SK-N-SH (cell line): ENCODE measurements around the gene ERN1. TPM values are rescaled to one million over a fixed set of nuclear protein-coding genes. Genes with fewer than 3 reads are reported as not detected.

Source experiments
- CTCF ChIA-PET: fragments of 300-600, 350-600 bp; formaldehyde crosslinking; extraction: SDS; loops from one replicate; lab custom pipeline; 2021; lab: Yijun Ruan, JAX
- POLR2A ChIA-PET: fragments of 350-600 bp; sonication (Branson Sonifier 250); formaldehyde crosslinking; extraction: SDS; loops from one replicate; lab custom pipeline; 2020; ENCODE audit warnings: antibody characterized with exemption, inconsistent platforms; lab: Yijun Ruan, JAX
- DNase-seq: peaks from one replicate; pipeline ENCODE4 v3.0.0; 2012
- H2AFZ ChIP-seq: fragments of 200-600 bp; sonication (generic); 2 replicates; pipeline ENCODE4 v1.8.1; 2016; ENCODE audit warnings: antibody characterized with exemption, mild to moderate bottlenecking, low read depth
- H3F3A ChIP-seq: fragments of 200-600 bp; sonication (generic); replicated peaks from 2 replicates; pipeline ENCODE3; 2016; ENCODE audit warnings: antibody characterized with exemption, mild to moderate bottlenecking; ENCODE audit not compliant: insufficient read depth
- H3K27ac ChIP-seq, 2 experiments: fragments of 200-500 bp in 1 of 2; fragments of 200-600 bp in 1 of 2; sonication (Bioruptor generic) in 1 of 2; sonication (generic), shearing (Covaris generic) in 1 of 2; 2 replicates each; pipeline versions ENCODE4 v1.5.1 to v1.6.1; 2014 to 2016; ENCODE audit warnings: low read depth in 2 of 2, inconsistent platforms in 1 of 2, low read length in 1 of 2, mild to moderate bottlenecking in 1 of 2, mixed read lengths in 1 of 2
- H3K27me3 ChIP-seq: fragments of 200-600 bp; sonication (generic), shearing (Covaris generic); 2 replicates; pipeline ENCODE4 v1.6.1; 2016; ENCODE audit warnings: mixed run types; ENCODE audit not compliant: insufficient read depth
- H3K36me3 ChIP-seq, 2 experiments: fragments of 200-500 bp in 1 of 2; fragments of 200-600 bp in 1 of 2; sonication (Bioruptor generic) in 1 of 2; sonication (generic) in 1 of 2; replicated peaks in 1 of 2; 2 replicates each; pipeline versions ENCODE3 to v1.5.1; 2014 to 2016; ENCODE audit warnings: low read length in 1 of 2, mild to moderate bottlenecking in 1 of 2; ENCODE audit not compliant: insufficient read depth in 2 of 2, control insufficient read depth in 1 of 2
- H3K4me1 ChIP-seq, 2 experiments: fragments of 200-500 bp in 1 of 2; fragments of 200-600 bp in 1 of 2; sonication (Bioruptor generic) in 1 of 2; sonication (generic), shearing (Covaris generic) in 1 of 2; 2 replicates each; pipeline versions ENCODE4 v1.5.1 to v1.6.1; 2014 to 2016; ENCODE audit warnings: low read depth in 1 of 2, low read length in 1 of 2, mixed run types in 1 of 2; ENCODE audit not compliant: insufficient read depth in 2 of 2, control insufficient read depth in 1 of 2
- H3K4me2 ChIP-seq: fragments of 200-600 bp; sonication (generic), shearing (Covaris generic); 2 replicates; pipeline ENCODE4 v1.6.1; 2017; ENCODE audit warnings: mixed run types
- H3K4me3 ChIP-seq, 2 experiments: fragments of 200-500 bp in 1 of 2; fragments of 200-600 bp in 1 of 2; sonication (Bioruptor generic) in 1 of 2; sonication (generic), shearing (Covaris generic) in 1 of 2; 2 replicates each; pipeline versions ENCODE4 v1.5.1 to v1.8.1; 2014 to 2016; ENCODE audit warnings: low read depth in 2 of 2, inconsistent platforms in 1 of 2, low read length in 1 of 2, mild to moderate bottlenecking in 1 of 2, mixed read lengths in 1 of 2, moderate library complexity in 1 of 2
- H3K79me2 ChIP-seq: fragments of 200-600 bp; sonication (generic); 2 replicates; pipeline ENCODE4 v1.8.1; 2017; ENCODE audit warnings: mild to moderate bottlenecking; ENCODE audit not compliant: insufficient read depth
- H3K9ac ChIP-seq: fragments of 200-600 bp; sonication (generic); 2 replicates; pipeline ENCODE4 v1.6.1; 2017; ENCODE audit warnings: mixed run types
- H3K9me2 ChIP-seq: fragments of 200-600 bp; sonication (generic); 2 replicates; pipeline ENCODE4 v1.6.1; 2017; ENCODE audit warnings: mixed run types
- H3K9me3 ChIP-seq: fragments of 200-600 bp; sonication (generic); 2 replicates; pipeline ENCODE4 v1.6.1; 2017; ENCODE audit warnings: mixed run types, mild to moderate bottlenecking, moderate library complexity
- H4K20me1 ChIP-seq: fragments of 200-600 bp; sonication (generic); 2 replicates; pipeline ENCODE4 v1.6.1; 2017; ENCODE audit warnings: mild to moderate bottlenecking, mixed run types; ENCODE audit not compliant: insufficient read depth
- CHD2 ChIP-seq: fragments of 150-350 bp; IDR thresholded peaks from 2 replicates; pipeline ENCODE4 v1.6.1; 2018; ENCODE audit warnings: low read length; ENCODE audit not compliant: partially characterized antibody
- CTCF ChIP-seq: fragments of 200-600 bp; sonication (generic); IDR thresholded peaks from 2 replicates; pipeline ENCODE4 v1.6.1; 2017; ENCODE audit warnings: antibody characterized with exemption, mild to moderate bottlenecking, moderate library complexity
- ELF1 ChIP-seq: IDR thresholded peaks from 2 replicates; pipeline ENCODE4 v1.4.0; 2012
- EP300 ChIP-seq, 2 experiments: IDR thresholded peaks; 2 replicates each; pipeline versions ENCODE4 v1.4.0 to v1.6.1; 2012; ENCODE audit warnings: borderline replicate concordance in 1 of 2, low read depth in 1 of 2, low read length in 1 of 2
- FOSL2 ChIP-seq: IDR thresholded peaks from 2 replicates; pipeline ENCODE4 v1.4.0; 2012; ENCODE audit warnings: low read depth, mild to moderate bottlenecking, moderate library complexity, borderline replicate concordance
- FOXJ3 ChIP-seq: sonication (generic); formaldehyde crosslinking; IDR thresholded peaks from 2 replicates; pipeline ENCODE4 v1.5.1; 2020; ENCODE audit warnings: mild to moderate bottlenecking, missing genetic modification reagents
- FOXM1 ChIP-seq: IDR thresholded peaks from 2 replicates; pipeline ENCODE4 v1.4.0; 2012; ENCODE audit warnings: low read depth, mild to moderate bottlenecking
- GATA2 ChIP-seq: sonication (generic); formaldehyde crosslinking; IDR thresholded peaks from 2 replicates; pipeline ENCODE4 v1.5.0; 2020; ENCODE audit warnings: mild to moderate bottlenecking, missing genetic modification reagents
- JUND ChIP-seq: IDR thresholded peaks from 2 replicates; pipeline ENCODE4 v1.4.0; 2012
- MEF2A ChIP-seq: IDR thresholded peaks from 2 replicates; pipeline ENCODE4 v1.4.0; 2012; ENCODE audit warnings: low read depth, borderline replicate concordance
- NFIC ChIP-seq: IDR thresholded peaks from 2 replicates; pipeline ENCODE4 v1.4.0; 2012; ENCODE audit warnings: borderline replicate concordance
- NRF1 ChIP-seq: IDR thresholded peaks from 2 replicates; pipeline ENCODE4 v1.6.1; 2012; ENCODE audit warnings: low read depth, mild to moderate bottlenecking, low read length
- RAD21 ChIP-seq: IDR thresholded peaks from 2 replicates; pipeline ENCODE4 v1.6.1; 2012; ENCODE audit warnings: mild to moderate bottlenecking, low read length
- RFX5 ChIP-seq: IDR thresholded peaks from 2 replicates; pipeline ENCODE4 v1.6.1; 2012; ENCODE audit warnings: mild to moderate bottlenecking, improper control_type of control experiment, low read length
- RXRA ChIP-seq: IDR thresholded peaks from 2 replicates; pipeline ENCODE4 v1.4.0; 2012; ENCODE audit warnings: low read depth, mild to moderate bottlenecking, borderline replicate concordance
- SMC3 ChIP-seq: IDR thresholded peaks from 2 replicates; pipeline ENCODE4 v1.6.1; 2012; ENCODE audit warnings: low read depth, low read length, improper control_type of control experiment
- TAF1 ChIP-seq: IDR thresholded peaks from 2 replicates; pipeline ENCODE4 v1.6.1; 2012; ENCODE audit warnings: low read depth, mild to moderate bottlenecking, low read length, moderate library complexity, borderline replicate concordance
- TCF12 ChIP-seq: IDR thresholded peaks from 2 replicates; pipeline ENCODE4 v1.4.0; 2012
- USF1 ChIP-seq: IDR thresholded peaks from 2 replicates; pipeline ENCODE4 v1.4.0; 2012; ENCODE audit warnings: low read depth, borderline replicate concordance
- USF2 ChIP-seq: fragments of 150-350 bp; IDR thresholded peaks from 2 replicates; pipeline ENCODE4 v1.6.1; 2017; ENCODE audit warnings: antibody characterized with exemption, low read length, low read depth, borderline replicate concordance
- YY1 ChIP-seq: IDR thresholded peaks from 2 replicates; pipeline ENCODE4 v1.4.0; 2012; ENCODE audit warnings: low read depth, mild to moderate bottlenecking
- ZBTB33 ChIP-seq: IDR thresholded peaks from 2 replicates; pipeline ENCODE4 v1.4.0; 2012; ENCODE audit warnings: low read depth, borderline replicate concordance
- WGBS: methylation state at CpG from one replicate; pipeline ENCODE4 v1.1.6; 2017; ENCODE audit warnings: low lambda C conversion rate; 5-methylcytosine and 5-hydroxymethylcytosine counted together
- polyA plus RNA-seq, 3 experiments: library from polyadenylated mRNA; depleted of rRNA; stranded (reverse); fragments of >200 nt; gene quantifications; 2 replicates each; pipeline ENCODE4 v1.2.3, GENCODE V29; 2012

The ERN1 gene
- polyA plus RNA-seq, 1 of the 3 experiments (the other 2 are of a cell fraction) = 7.3 TPM

DNA sequence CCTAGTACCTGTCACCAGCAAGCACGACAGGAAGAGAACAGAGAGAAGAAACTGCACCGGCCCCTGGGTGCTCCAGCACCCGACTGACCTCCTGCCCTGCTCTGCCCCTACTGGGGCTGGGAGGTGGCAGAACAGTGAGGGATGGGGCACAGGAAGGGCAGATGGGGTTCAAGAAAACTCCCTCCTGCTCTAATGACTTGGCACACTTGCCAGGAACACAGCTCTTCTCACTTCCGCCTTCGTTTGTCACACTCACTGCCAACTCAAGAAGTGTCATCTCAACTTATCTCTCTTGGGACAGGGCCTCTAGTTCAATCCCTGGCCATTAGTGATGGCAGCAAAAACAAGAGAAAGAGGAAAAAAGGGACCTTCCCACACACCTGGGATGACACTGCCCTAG lies 66.9 kb downstream of the ERN1 start:
- Histone ChIP-seq H2AFZ (no peak overlapping the region), H3K4me2 (no peak overlapping the region), H4K20me1 (no peaks in the 10 kb centered on the region), H3K4me1 (no peaks in the 10 kb centered on the region), H3K4me3 (no peak overlapping the region), H3F3A (no peaks in the 10 kb centered on the region), H3K27me3 (no peaks in the 10 kb centered on the region), H3K9ac (no peak overlapping the region), H3K27ac (no peak overlapping the region), H3K9me3 (no peaks in the 10 kb centered on the region), H3K79me2 (no peaks in the 10 kb centered on the region), H3K36me3 (peaks cover 4 to 24% of the 10 kb centered on the region in 2 experiments), H3K9me2 (no peaks in the 10 kb centered on the region)
- ChIA-PET CTCF (interaction anchor here (0.6 to 14.7 kb wide), 22 partner anchors 9 to 217 kb away, joined by 3 to 160 read pairs (median 6); partner anchors contain the start of genes ERN1 and GH1), POLR2A (no interaction called here)
- DNase-seq = no peak
- TF ChIP-seq JUND (no peak), USF1 (no peak), RFX5 (no peak), NRF1 (no peak), CHD2 (no peak), TAF1 (no peak), RAD21 (no peak), ZBTB33 (no peak), CTCF (no peak)
- 91% methylated on average over 5 of the region's 5 CpGs for WGBS

GRCh38 chr17:64061178-64061898 lies 68.6 kb downstream of the ERN1 start:
- Histone ChIP-seq H3K79me2 (no peaks in the 10 kb centered on the region), H3K9ac (no peak overlapping the region), H3K36me3 (peaks cover 4 to 19% of the 10 kb centered on the region in 2 experiments), H3F3A (no peaks in the 10 kb centered on the region), H3K27me3 (no peaks in the 10 kb centered on the region), H3K4me1 (no peaks in the 10 kb centered on the region), H3K9me2 (no peaks in the 10 kb centered on the region), H3K9me3 (no peaks in the 10 kb centered on the region), H2AFZ (no peak overlapping the region), H4K20me1 (no peaks in the 10 kb centered on the region), H3K27ac (no peak overlapping the region), H3K4me3 (no peak overlapping the region), H3K4me2 (no peak overlapping the region)
- TF ChIP-seq MEF2A (no peak), RFX5 (no peak), FOXM1 (no peak), USF2 (no peak), FOSL2 (no peak), GATA2 (CRISPR knock-in tag) (no peak), ELF1 (no peak), EP300 (IDR thresholded peaks at IDR 0.05; ENCODE audit: borderline replicate concordance in 1 of 2, low read depth in 1 of 2, low read length in 1 of 2) (no peak), YY1 (no peak), RXRA (no peak), SMC3 (no peak), TCF12 (no peak), RAD21 (no peak), NFIC (no peak), FOXJ3 (no peak)
- 82% methylated on average over 5 of the region's 5 CpGs for WGBS
- ChIA-PET POLR2A (no interaction called here), CTCF (interaction anchor here (0.8 to 22.7 kb wide), 6 partner anchors 9 to 357 kb away, joined by 3 to 266 read pairs (median 20); partner anchors contain the start of genes ERN1 and GH1)
- DNase-seq = no peak
